Measurements from ENCODE around the gene RPL28.

RPL28 gene

GRCh38 chr19:55372316-55373081, 13.2 kb upstream of the RPL28 start:
- H3K4me1 Mint-ChIP-seq (ENCODE audit: low read depth in 2 of 2), result peaks cover 5 to 8% of the 10 kb centered on the region in 2 donors
- DNase-seq, result no peak
- H3K27ac Mint-ChIP-seq, result no peak overlapping the region
- H3K4me3 Mint-ChIP-seq, result no peak overlapping the region
- H3K36me3 Mint-ChIP-seq (ENCODE audit: insufficient read depth), result no peaks in the 10 kb centered on the region
- H3K27me3 Mint-ChIP-seq, result peaks cover 47 to 84% of the 10 kb centered on the region in 2 donors
- H3K9me3 Mint-ChIP-seq, result no peaks in the 10 kb centered on the region
- ATAC-seq (replicated peaks), result peak; percentile 24

- ATAC-seq (replicated peaks) (no peak), DNase-seq (no peak)
- H3K27ac Mint-ChIP-seq, result no peak overlapping the region
- peaks cover 5% of the 10 kb centered on the region for H3K36me3 Mint-ChIP-seq (ENCODE audit: insufficient read depth)
- no peaks in the 10 kb centered on the region for H3K9me3 Mint-ChIP-seq
- H3K27me3 Mint-ChIP-seq, result peaks cover 42 to 75% of the 10 kb centered on the region in 2 donors
- H3K4me3 Mint-ChIP-seq, result no peak overlapping the region
- peaks cover 5 to 8% of the 10 kb centered on the region in 2 donors for H3K4me1 Mint-ChIP-seq (ENCODE audit: low read depth in 2 of 2)
These were observed 12.3 kb upstream of the RPL28 start for GRCh38 chr19:55373306-55373992.

- DNase-seq, result no peak
- peaks cover 5% of the 10 kb centered on the region for H3K36me3 Mint-ChIP-seq (ENCODE audit: insufficient read depth)
- H3K27me3 Mint-ChIP-seq, result peaks cover 42 to 69% of the 10 kb centered on the region in 2 donors
- H3K27ac Mint-ChIP-seq, result no peak overlapping the region
- H3K4me1 Mint-ChIP-seq (ENCODE audit: low read depth in 2 of 2), result peaks cover 5 to 8% of the 10 kb centered on the region in 2 donors
- ATAC-seq (replicated peaks), result no peak
- H3K4me3 Mint-ChIP-seq, result no peak overlapping the region
- no peaks in the 10 kb centered on the region for H3K9me3 Mint-ChIP-seq
These were observed 11.6 kb upstream of the RPL28 start for GRCh38 chr19:55373993-55374757.

- ATAC-seq (replicated peaks) (no peak), DNase-seq (no peak)
- Mint-ChIP-seq H3K4me3 (no peak within 1 kb of the TSS), H3K36me3 (ENCODE audit: insufficient read depth) (peaks cover 8% of the 10 kb centered on the region), H3K27me3 (peaks cover 24 to 49% of the 10 kb centered on the region in 2 donors), H3K27ac (peak within 1 kb of the TSS in 1 of 2 donors; percentile 65), H3K4me1 (ENCODE audit: low read depth in 2 of 2) (peaks cover 0 to 4% of the 10 kb centered on the region in 2 donors), H3K9me3 (no peaks in the 10 kb centered on the region)
These were observed 9.3 kb upstream of the RPL28 start, which contains the start of gene TMEM190 for GRCh38 chr19:55376241-55376933. Gene TMEM190 (plus strand): TSS chr19:55376826. CDS start chr19:55376854, 28 bp downstream.

GRCh38 chr19:55377356-55378131, 8.2 kb upstream of the RPL28 start:
- Mint-ChIP-seq H3K27ac (no peak overlapping the region), H3K27me3 (peaks cover 13 to 37% of the 10 kb centered on the region in 2 donors), H3K36me3 (ENCODE audit: insufficient read depth) (peaks cover 8% of the 10 kb centered on the region), H3K4me1 (ENCODE audit: low read depth in 2 of 2) (peaks cover 5 to 14% of the 10 kb centered on the region in 2 donors), H3K4me3 (no peak overlapping the region), H3K9me3 (no peaks in the 10 kb centered on the region)
- ATAC-seq (replicated peaks), result no peak
- DNase-seq, result no peak

- Mint-ChIP-seq H3K36me3 (ENCODE audit: insufficient read depth) (peaks cover 8% of the 10 kb centered on the region), H3K4me3 (no peak overlapping the region), H3K9me3 (no peaks in the 10 kb centered on the region), H3K27ac (no peak overlapping the region), H3K27me3 (peaks cover 5 to 21% of the 10 kb centered on the region in 2 donors), H3K4me1 (ENCODE audit: low read depth in 2 of 2) (peaks cover 13 to 18% of the 10 kb centered on the region in 2 donors)
- ATAC-seq (replicated peaks), result no peak
- no peak for DNase-seq
These were observed 6.6 kb upstream of the RPL28 start for GRCh38 chr19:55379174-55379573.

- no peak for ATAC-seq (replicated peaks)
These were observed 3.7 kb upstream of the RPL28 start for GRCh38 chr19:55382013-55382412.

GRCh38 chr19:55382522-55383054, 3.1 kb upstream of the RPL28 start:
- ATAC-seq (replicated peaks) (no peak), DNase-seq (no peak)
- Mint-ChIP-seq H3K9me3 (no peaks in the 10 kb centered on the region), H3K27ac (peak overlapping the region; percentile 70 to 71), H3K36me3 (ENCODE audit: insufficient read depth) (peaks cover 39% of the 10 kb centered on the region), H3K4me3 (peak overlapping the region; percentile 87 to 94), H3K4me1 (ENCODE audit: low read depth in 2 of 2) (peaks cover 38 to 48% of the 10 kb centered on the region in 2 donors), H3K27me3 (no peaks in the 10 kb centered on the region)

More at GRCh38 chr19:55382013-55382412, 3.7 kb upstream of the RPL28 start:
- no peak for DNase-seq
- peak overlapping the region; percentile 87 to 94 for H3K4me3 Mint-ChIP-seq
- H3K27ac Mint-ChIP-seq, result peak overlapping the region in 1 of 2 donors; percentile 71
- H3K27me3 Mint-ChIP-seq, result no peaks in the 10 kb centered on the region
- H3K4me1 Mint-ChIP-seq (ENCODE audit: low read depth in 2 of 2), result peaks cover 33 to 42% of the 10 kb centered on the region in 2 donors
- peaks cover 33% of the 10 kb centered on the region for H3K36me3 Mint-ChIP-seq (ENCODE audit: insufficient read depth)
- no peaks in the 10 kb centered on the region for H3K9me3 Mint-ChIP-seq

GRCh38 chr19:55383279-55384130, 2.2 kb upstream of the RPL28 start:
- H3K4me1 Mint-ChIP-seq (ENCODE audit: low read depth in 2 of 2), result peaks cover 44 to 53% of the 10 kb centered on the region in 2 donors
- peak overlapping the region; percentile 70 to 71 for H3K27ac Mint-ChIP-seq
- peak overlapping the region; percentile 87 to 94 for H3K4me3 Mint-ChIP-seq
- peak; percentile 3 for ATAC-seq (replicated peaks)
- peak in 1 of 3 experiments; percentile 38 for DNase-seq
- H3K27me3 Mint-ChIP-seq, result no peaks in the 10 kb centered on the region
- peaks cover 43% of the 10 kb centered on the region for H3K36me3 Mint-ChIP-seq (ENCODE audit: insufficient read depth)
- H3K9me3 Mint-ChIP-seq, result no peaks in the 10 kb centered on the region

GRCh38 chr19:55384131-55384919, 1.4 kb upstream of the RPL28 start, which contains the start of gene TMEM238:
Gene TMEM238 (minus strand): TSS chr19:55384292. CDS start chr19:55384259, 33 bp downstream.
- Mint-ChIP-seq H3K4me3 (peak within 1 kb of the TSS; percentile 94 to 97), H3K27me3 (no peaks in the 10 kb centered on the region), H3K9me3 (no peaks in the 10 kb centered on the region), H3K27ac (peak within 1 kb of the TSS; percentile 96 to 99), H3K4me1 (ENCODE audit: low read depth in 2 of 2) (peaks cover 51 to 59% of the 10 kb centered on the region in 2 donors), H3K36me3 (ENCODE audit: insufficient read depth) (peaks cover 50% of the 10 kb centered on the region)
- no peak for ATAC-seq (replicated peaks)
- peak in 1 of 3 experiments; percentile 29 for DNase-seq
